ENCODE measurements around the gene MTMR3. TPM values are rescaled to one million over a fixed set of nuclear protein-coding genes. Genes with fewer than 3 reads are reported as not detected.

The MTMR3 gene
- total and polyA plus RNA-seq, 2 of the 8 experiments (the other 6 are each of a cell fraction or from before 2014, with no cell fraction given) = 16.9 to 18.5 TPM

- H3K23me2 ChIP-seq (ENCODE audit: low read depth, low read length) = no peaks in the 10 kb centered on the region
- no peak overlapping the region for H3K18ac ChIP-seq (ENCODE audit: extremely low read depth, low read length)
- no peak overlapping the region for H3K4me2 ChIP-seq (ENCODE audit: insufficient read depth in 1 of 2, low read depth in 2 of 2, low read length in 2 of 2)
- H3K4me3 ChIP-seq (ENCODE audit: extremely low read depth in 1 of 4, insufficient read depth in 2 of 4, low read depth in 3 of 4, low read length in 4 of 4) = no peak overlapping the region
- no peaks in the 10 kb centered on the region for H3K27me3 ChIP-seq (replicated peaks in 1 of 4; ENCODE audit: control insufficient read depth in 3 of 4, extremely low read depth in 1 of 4, insufficient read depth in 3 of 4, low read length in 3 of 4)
- no peak overlapping the region for H2BK20ac ChIP-seq (ENCODE audit: low read length)
- H4K91ac ChIP-seq (replicated peaks; ENCODE audit: insufficient read length, low read length) = no peak overlapping the region
- peaks cover 0 to 2% of the 10 kb centered on the region in 2 experiments for H4K20me1 ChIP-seq (replicated peaks in 1 of 2; ENCODE audit: control insufficient read depth in 1 of 2, insufficient read depth in 2 of 2, low read length in 2 of 2)
- ChIA-PET POLR2A (ENCODE audit: partially characterized antibody) (no interaction called here), CTCF (ENCODE audit: partially characterized antibody) (interaction anchor here (1.2 to 1.8 kb wide), 4 partner anchors 10 to 91 kb away, joined by 3 to 6 read pairs (median 4); no protein-coding TSS in a partner anchor)
- H4K8ac ChIP-seq (ENCODE audit: extremely low read depth, insufficient read depth, low read length) = no peak overlapping the region
- H3K27ac ChIP-seq (ENCODE audit: low read depth, low read length) = no peak overlapping the region
- no peak overlapping the region for H3K56ac ChIP-seq (replicated peaks; ENCODE audit: insufficient read length, low read depth, low read length)
- H3K79me2 ChIP-seq (ENCODE audit: control insufficient read depth in 1 of 2, insufficient read depth in 2 of 2, low read length in 2 of 2) = no peaks in the 10 kb centered on the region
- no peaks in the 10 kb centered on the region for H3K79me1 ChIP-seq (ENCODE audit: low read depth, low read length)
- H2BK120ac ChIP-seq (replicated peaks; ENCODE audit: low read depth, low read length) = no peak overlapping the region
- H2AFZ ChIP-seq (ENCODE audit: low read length) = no peak overlapping the region
- no peak overlapping the region for H3K14ac ChIP-seq (ENCODE audit: insufficient read length)
- peaks cover 2 to 21% (median 8%) of the 10 kb centered on the region in 4 experiments; a peak in 6 of 8 replicates for H3K36me3 ChIP-seq (ENCODE audit: control insufficient read depth in 2 of 4, insufficient read depth in 4 of 4, low read length in 3 of 4)
- H3K4ac ChIP-seq (replicated peaks; ENCODE audit: insufficient read length, low read depth, low read length) = no peak overlapping the region
- H2AK5ac ChIP-seq (ENCODE audit: low read depth, low read length) = no peak overlapping the region
- H3K4me1 ChIP-seq (replicated peaks in 1 of 4; ENCODE audit: control insufficient read depth in 3 of 4, insufficient read depth in 4 of 4, low read length in 3 of 4) = no peaks in the 10 kb centered on the region; a peak in 2 of 7 replicates
- no peak overlapping the region for H2BK5ac ChIP-seq (ENCODE audit: low read depth, low read length)
- no peak overlapping the region for H2BK12ac ChIP-seq (ENCODE audit: low read depth, low read length)
- no peak for DNase-seq (ENCODE audit: low read depth in 1 of 2, low spot score in 2 of 2)
- FAIRE-seq = no peak
- no peak overlapping the region for H3K23ac ChIP-seq (ENCODE audit: insufficient read length)
- 89% methylated on average over 6 of the region's 6 CpGs; no CpG with 5 or more reads in 1 of the 2 experiments for WGBS, 2 experiments (ENCODE audit: extremely low coverage in 1 of 2, insufficient coverage in 1 of 2, insufficient read length in 1 of 2, insufficient replicate concordance in 2 of 2, low coverage in 1 of 2, low lambda C conversion rate in 2 of 2, missing lambda C conversion rate in 1 of 2)
- H4K5ac ChIP-seq (ENCODE audit: insufficient read length, low read depth, low read length) = no peak overlapping the region
- H3K9ac ChIP-seq (replicated peaks in 1 of 4; ENCODE audit: extremely low read depth in 1 of 4, low read depth in 3 of 4, low read length in 3 of 4) = no peak overlapping the region
- no peak overlapping the region for H2BK15ac ChIP-seq (ENCODE audit: low read length)
- H3K9me3 ChIP-seq (ENCODE audit: insufficient read depth in 2 of 2, low read depth in 1 of 2, low read length in 1 of 2) = no peaks in the 10 kb centered on the region
- TF ChIP-seq KDM4A (IDR thresholded peaks at IDR 0.05; ENCODE audit: low read depth, low read length, severe bottlenecking) (no peak), TBP (IDR thresholded peaks at IDR 0.05; ENCODE audit: low read depth, low read length) (no peak), SIN3A (conservative IDR thresholded peaks at IDR 0.05 in 1 of 2, IDR thresholded peaks at IDR 0.05 in 1 of 2; ENCODE audit: low read depth in 1 of 2, low read length in 2 of 2) (no peak), MAX (IDR thresholded peaks at IDR 0.05) (no peak), RNF2 (IDR thresholded peaks at IDR 0.05; ENCODE audit: borderline replicate concordance, low read depth, low read length, missing control alignments, poor library complexity, severe bottlenecking) (no peak), SIRT6 (IDR thresholded peaks at IDR 0.05; ENCODE audit: low read length) (no peak), ATF3 (IDR thresholded peaks at IDR 0.05; ENCODE audit: insufficient read depth, low read depth, low read length) (no peak), HDAC6 (IDR thresholded peaks at IDR 0.05; ENCODE audit: low read depth, low read length) (no peak)
Measured at GRCh38 chr22:30028731-30029130, 145.8 kb downstream of the MTMR3 start.
